ENCODE measurements around the gene KRTAP10-3.

KRTAP10-3 gene

DNA sequence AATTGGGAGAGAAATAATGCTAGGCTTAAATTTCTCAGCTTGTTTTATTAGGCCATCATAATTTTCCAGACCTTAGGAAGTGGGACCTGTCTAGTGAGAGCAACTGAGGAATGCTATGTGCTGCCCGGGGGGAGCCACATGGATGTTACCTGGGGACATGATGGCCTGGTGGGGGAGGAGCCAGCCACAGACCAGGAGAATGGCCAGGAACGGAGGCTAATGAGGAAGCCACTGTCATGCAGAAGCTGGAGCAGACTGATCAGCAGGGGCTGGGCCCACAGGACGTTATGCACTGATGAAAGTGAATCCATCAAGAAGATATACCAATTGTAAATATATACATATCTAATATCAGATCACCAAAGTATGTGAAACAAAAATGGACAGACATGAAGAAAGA lies 14.0 kb downstream of the KRTAP10-3 start:
- no peak for DNase-seq

DNA sequence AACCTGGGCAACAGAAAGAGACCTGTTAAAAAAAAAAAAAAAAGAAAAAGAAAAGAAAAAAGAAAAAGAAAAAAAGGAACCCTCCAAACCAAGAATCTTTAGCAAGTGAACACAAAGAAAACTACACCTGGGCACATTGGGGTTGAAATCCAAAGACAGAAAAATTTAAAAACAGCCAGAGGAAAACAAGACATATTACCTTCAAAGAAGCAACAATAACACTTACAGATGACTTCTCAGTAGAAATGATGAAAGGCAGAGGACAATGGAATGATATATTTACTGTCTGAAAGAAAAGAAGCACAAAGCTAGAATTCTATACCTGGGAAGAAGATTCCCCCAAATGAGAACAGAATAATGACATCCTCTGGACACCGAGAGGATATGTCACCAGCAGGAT lies 15.9 kb downstream of the KRTAP10-3 start:
- DNase-seq = no peak

DNA sequence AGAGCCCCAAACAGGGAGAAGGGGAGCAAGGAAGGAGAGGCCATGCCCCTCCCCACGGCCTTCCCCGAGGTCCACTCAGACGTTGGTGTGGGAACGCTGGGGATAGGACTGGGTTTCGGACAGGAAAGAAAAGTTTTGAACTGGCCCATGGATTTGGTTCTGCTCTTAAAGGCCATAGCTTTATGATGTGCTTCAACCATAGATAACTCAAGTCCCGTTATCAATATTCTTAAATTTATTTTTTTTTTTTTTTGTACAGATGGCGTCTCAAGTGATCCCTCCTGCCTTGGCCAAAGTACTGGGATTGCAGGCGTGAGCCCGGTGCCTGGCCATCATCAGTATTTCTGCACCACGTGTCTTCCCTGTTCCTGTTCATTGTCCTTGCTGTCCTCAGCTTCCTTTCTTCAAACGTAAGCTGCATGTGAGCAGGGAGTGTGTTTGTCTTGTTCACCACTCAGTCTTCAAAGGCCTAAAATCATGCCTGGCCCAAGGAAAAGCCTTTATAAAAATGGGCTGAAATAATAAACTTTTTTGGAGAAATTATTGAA lies 17.8 kb downstream of the KRTAP10-3 start:
- DNase-seq = no peak

DNA sequence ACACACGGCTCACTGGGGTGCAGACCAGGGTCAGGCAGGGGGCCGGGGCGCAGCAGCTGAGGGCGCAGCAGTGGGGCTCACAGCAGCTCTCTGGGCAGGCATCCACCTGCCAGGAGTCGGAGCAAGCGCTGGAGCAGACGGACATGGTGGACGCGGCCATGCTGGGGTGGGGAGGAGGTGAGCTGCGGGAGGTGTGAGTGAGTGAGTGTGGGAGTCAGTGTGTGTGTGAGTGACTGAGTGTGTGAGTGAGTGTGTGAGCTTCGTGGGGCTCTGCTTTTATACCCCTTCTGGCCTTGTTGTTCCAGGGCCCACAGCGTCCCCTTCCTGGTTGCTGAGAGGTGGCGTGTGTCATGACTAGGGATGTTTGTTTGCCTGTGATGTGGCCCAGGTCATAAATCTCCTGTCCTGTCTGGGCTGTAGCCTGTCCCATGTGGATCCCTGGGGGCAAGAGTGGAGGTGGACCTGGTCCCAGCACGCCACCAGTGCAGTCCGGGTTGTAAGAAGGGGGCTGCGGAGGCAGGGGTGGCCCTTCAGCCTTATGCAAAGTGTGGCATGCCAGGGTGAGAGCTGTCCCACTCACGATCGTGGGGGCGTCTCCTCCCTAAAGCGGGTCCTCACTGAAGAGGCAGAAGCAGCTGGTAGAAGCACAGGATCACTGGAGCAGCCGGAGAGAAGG lies 18.5 kb downstream of the KRTAP10-3 start, which contains the start of gene KRTAP10-1:
TSS of gene KRTAP10-1 (minus strand) at position 205 of the 676 bp plus-strand sequence. CDS start at position 160, 45 bp downstream.
- no peak for DNase-seq

DNA sequence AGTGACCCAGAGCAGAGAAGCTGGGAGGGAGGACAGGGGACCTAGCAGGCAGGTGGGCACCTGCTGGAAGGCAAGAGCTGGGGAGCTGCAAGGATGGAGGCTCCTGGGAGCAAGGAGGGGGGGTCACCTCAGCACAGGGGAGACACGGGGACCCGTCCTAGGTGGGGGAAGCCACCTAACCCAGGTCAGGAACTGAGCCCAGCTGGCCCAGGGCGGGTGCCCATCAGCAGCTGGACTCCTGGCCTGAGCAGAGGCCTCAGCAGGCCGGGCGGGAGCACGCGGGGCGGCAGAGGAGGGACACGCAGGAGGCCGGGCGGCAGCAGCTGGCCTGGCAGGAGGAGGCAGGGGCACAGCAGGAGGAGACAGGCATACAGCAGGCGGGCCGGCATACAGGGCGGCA lies 19.5 kb downstream of the KRTAP10-3 start:
- DNase-seq = no peak

DNA sequence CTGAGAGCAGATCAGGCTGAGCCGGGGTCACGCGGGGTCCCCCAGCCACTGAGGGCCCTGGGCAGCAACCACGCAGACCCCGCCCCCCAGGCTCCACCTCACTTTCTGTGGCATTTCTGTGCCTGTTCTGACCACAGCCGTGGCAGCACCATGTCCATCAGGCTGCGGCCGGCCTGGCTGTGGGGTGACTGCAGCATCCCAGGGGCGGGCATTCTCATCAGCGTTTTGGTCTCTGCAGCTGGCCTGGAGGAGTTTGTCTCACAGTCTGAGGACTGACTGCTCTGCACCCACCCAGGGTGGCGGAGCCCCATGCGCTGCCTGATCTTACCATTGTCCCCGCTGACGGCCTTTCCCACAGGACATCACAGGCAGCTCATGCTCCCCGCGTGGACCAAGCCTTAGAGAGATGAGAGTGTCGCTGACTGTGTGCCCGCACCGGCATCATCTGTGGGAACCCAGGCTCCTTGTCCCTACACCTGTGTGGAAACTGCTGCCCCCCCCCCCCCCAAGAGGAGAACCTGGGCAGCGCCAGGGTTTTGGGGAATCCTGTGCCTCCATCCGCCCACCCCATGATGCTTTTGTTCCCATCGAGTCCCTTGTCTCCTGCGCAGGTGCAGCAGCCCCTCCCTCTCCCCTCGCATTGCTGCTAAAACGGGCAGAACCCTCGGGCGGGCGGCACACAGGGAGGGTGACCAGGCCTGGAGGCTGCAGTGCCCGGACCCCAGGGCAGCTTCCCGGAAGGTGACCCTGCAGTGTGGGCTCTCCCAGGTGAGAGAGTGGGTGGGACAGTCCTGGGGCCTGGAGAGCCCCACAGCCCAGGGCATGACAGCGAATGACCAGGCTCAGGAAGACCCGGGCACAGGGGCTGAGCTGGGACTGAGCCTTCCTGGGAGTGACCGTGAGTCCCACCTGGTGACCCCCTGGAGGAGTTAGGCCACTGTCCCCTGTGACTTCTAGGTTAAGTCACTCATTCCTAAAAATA lies 20.4 kb downstream of the KRTAP10-3 start:
- no peak for DNase-seq

DNA sequence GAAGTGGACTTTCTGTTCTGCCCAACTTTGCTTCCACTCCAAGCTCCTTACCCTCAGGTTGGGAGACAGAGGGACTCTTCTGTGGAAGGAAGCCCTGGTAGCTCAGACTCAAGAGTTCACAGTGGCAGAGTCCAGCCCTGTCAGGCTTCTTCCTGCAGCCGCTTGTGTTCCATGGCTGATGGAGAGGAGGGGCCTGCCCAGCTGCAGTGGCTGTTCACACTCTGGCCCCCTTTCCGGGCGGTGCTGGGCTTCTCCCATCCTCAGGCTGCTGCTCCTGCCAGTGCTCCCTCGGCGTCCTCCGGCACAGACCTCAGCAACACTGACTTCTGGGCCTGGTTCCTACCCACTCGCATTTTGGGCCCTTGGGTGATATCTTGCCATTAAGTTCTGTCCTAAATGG lies 22.6 kb downstream of the KRTAP10-3 start:
- no peak for DNase-seq

DNA sequence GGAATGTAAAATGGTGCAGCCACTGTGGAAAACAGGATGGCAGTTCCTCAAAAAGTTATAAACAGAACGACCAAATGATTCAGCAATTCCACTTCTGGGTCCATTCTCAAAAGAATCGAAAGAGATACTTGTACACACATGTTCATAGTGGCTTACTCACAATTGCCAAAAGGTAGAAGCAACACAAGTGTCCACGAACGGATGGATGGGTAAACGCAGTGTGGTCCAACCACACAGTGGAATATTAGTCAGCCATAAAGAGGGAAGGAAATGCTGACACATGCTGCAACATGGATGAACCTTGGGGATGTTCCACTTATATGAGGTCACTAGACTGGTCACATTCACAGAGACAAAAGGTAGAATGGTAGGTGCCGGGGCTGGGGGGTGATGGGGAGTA lies 23.9 kb downstream of the KRTAP10-3 start:
- DNase-seq = no peak

DNA sequence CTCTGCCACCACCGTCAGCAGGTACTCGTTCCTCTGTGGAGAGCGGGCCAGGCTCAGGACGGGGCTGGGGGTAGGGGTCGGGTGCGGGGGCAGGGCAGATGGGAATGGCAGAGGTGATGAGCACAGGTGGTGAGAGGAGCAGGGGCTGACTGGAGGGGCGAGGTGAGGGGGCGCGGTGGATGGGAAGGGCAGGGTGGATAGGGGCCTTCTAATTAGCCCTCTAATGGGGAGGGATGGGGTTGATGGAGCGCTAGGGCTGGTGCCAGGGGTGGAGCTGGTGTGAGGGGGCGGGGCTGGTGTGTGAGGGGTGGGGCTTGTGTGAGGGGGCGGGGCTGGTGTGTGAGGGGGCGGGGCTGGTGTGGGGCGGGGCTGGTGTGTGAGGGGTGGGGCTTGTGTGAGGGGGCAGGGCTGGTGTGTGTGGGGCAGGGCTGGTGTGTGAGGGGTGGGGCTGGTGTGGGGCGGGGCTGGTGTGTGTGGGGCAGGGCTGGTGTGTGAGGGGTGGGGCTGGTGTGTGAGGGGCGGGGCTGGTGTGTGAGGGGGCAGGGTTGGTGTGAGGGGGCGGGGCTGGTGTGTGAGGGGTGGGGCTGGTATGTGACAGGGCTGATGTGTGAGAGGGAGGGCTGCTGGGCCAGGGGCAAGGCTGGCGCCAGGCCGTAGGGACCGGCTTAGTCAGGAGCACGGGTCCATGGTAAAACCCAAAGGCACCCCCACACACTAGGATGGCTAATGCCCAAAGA lies 24.5 kb downstream of the KRTAP10-3 start:
- DNase-seq = no peak

DNA sequence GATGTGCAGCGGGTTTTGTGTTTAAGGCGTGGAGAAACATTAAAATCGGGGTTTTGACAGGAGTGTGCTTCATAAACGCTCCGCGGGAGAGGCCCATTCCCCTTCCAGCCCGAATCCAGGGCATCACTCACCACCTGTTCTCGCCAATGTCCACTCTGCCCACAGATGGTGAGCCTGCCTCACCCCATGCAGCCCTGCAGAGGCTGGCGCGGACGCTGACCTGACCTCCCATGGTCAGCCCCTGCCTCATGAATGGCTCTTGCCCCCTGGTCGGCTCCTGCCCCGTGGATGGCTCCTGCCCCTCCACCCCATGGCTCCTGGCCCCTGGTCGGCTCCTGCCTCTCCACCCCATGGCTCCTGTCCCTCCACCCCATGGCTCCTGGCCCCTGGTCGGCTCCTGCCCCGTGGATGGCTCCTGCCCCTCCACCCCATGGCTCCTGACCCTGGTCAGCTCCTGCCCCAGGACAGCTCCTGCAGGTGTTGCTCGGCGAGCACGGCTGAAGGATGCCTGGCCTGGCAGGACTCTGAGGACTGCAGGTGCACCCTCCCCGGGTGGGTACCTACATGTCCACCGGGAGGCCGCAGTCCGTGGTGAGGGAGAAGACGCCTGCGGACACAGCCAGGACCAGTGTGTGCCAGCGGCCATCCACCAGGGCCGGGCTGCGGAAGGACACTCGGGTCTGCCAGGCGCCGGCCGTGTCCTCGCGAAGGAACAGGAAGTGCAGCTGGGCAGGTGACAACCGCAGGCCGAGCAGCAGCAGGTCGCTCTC lies 25.3 kb downstream of the KRTAP10-3 start:
- no peak for DNase-seq

DNA sequence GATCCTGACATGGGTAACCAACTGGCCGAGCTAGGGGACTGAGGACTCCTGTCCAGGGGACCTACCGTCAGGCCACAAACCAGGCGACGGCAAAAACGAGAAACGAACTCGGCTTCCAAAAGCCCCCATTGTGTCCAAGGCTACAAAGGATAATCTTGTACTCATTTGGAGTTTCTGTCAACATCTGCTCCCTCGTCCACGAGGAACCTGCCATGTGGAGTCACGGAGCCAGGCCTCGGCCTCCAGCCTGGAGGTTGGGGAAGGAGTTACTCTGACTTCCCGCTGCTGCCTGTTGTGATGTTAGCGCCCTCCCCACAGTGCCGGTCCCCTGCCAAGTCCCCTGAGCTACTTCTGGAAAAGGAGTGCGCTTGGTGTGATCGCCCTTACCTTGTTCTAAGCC lies 25.9 kb downstream of the KRTAP10-3 start:
- DNase-seq = no peak

DNA sequence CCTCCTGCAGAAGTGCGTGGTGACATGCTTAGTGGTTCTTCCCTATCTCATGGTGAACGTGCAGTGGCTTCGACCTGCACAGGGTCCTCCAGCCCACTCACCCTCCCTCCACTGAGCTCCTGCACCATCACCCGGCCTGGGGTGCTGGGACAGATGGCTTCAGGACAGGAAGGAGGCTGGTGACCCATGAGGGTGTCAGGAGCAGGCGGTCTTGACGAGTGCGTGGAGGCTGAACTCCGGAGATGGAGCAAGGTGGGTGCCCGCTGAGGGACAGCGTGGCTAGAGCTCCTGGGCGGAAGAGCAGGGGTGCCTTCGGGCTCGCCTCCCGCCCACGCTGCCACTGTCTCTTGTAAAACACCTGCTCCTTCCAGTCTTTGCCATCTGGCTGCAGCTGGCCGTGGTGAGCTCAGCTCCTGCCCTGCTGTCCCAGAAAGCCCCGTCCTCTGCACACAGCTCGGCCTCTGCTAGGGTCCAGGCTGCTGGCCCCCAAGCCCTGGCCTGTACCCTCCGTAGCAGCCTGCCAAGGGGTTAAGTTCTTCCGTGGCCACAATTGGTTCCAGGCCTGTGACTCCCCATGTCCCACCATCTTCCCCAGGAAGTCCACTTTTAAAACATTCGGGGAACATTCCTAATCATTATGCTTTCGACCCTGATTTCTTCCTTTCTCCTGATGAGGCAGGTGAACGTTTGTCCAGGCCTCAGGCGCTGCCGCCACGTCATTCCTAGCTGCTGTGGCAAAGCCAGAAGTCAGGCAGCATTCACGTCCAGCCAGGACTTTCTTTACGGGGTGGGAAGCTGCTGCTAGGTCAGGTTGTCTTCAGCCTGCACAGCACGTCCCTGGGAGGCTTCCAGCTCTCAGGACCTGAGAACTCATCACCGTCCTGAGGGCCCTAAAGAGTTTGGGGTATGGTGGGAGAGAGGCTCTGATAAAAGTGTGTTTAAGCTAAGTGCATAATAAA lies 26.7 kb downstream of the KRTAP10-3 start:
- no peak for DNase-seq

DNA sequence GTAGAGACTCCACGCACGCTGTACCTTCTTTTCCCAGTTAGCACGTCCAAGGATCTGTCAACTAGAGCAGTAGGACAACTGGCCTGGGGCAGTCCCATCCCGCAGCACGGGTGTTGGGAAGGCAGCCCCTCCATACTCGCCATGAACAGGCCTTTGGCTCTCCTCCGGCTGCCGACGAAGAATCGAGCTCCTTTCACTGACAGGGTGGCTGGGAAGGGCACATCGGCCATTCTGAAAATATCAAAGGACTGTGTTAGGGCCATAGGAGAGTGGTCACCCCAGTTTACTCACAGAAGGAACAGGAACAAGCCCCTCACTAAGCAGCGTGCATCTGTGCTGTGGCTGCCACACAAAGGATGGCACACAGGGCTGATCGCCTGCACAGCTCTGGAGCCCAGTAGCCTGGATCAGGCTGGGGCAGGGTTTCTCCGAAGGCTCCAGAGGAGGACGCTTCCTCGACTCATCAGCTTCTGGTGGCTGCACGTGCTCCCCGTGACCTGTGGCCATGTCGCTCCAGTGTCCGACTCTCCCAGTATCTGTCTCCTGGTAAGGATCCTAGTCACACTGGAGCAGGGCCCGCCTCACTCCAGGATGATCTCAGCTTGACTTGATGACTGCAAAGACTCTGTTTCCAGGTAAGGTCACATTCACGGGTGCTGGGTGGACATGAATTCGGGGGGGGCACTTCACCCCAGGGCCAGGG lies 27.5 kb downstream of the KRTAP10-3 start:
- no peak for DNase-seq

DNA sequence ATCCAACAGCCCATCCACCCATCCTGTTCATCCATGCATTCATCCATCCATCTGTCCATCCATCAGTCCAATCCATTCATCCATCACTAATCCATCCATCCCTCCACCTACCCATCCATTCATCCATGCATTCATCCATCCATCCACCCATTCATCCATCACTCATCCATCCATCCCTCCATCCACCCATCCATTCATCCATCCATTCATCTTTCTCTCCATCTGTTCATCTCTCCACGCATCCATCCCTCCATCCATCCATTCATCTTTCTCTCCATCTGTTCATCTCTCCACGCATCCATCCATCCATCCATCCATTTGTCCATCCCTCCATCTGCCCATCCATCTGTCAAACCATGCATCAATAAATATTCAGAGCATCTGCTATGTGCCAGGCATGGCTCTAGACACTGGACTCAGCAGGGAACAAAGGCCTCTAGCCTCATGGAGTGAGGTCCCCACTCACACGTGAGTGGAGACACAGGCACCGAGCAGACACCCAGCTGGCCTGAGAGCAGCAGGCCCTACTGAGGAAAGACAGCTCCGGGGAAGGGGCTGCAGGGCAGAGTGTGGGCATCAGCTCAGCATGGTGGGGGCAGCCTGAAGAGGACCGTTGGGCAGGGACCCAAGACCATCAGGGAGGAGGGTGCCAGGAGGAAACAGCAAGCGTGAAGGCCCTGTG lies 28.2 kb downstream of the KRTAP10-3 start:
- no peak for DNase-seq

DNA sequence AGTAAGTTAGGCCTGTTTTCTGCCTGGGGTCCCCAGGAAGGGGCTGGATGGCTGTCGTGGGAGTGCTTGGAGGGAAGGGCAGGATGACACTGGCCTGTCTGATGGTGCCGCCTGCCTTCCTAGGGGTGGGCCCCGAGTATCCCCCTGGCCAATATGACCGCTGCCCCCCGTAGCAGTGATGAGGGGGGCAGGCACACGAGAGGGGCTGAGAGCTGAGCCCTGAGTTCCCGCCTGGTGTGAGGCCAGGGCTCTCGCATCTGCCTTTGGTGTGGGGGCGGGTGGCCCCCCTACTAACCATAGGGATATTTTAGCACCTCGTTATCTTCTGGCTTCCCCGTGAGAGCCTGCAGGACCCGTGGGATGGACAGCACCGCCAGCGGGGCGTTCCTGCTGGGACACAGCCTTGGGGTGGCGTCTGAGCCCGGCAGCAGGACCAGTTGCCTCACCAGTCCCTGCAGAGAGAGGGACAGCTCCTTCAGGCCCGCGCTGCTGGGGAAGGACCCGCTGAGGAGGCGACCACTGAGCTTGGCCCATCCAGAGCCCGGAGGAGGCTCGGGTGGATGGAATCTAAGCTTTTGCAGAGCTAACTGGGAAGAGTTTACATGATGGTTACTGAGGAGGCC lies 29.0 kb downstream of the KRTAP10-3 start:
- no peak for DNase-seq

DNA sequence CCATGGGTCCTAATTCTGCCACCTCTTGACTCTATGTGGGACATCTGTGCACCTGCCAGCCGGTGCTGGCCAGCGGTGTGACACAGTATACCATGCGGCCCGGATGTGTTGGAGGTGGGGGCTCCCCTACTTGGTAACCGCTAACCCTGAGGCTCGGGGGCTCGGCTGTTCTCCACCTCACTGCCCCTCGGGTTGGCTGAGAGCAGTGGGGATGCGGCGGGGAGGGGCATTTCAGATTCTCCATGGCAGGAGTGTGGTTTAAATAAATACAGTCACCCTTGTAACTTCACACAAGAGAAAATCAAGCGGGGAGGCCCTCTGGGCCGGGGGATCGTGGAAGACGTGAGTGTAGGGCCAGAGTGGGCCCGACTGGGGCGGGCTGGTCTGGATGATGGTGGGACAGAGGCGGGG lies 29.6 kb downstream of the KRTAP10-3 start:
- DNase-seq = no peak

DNA sequence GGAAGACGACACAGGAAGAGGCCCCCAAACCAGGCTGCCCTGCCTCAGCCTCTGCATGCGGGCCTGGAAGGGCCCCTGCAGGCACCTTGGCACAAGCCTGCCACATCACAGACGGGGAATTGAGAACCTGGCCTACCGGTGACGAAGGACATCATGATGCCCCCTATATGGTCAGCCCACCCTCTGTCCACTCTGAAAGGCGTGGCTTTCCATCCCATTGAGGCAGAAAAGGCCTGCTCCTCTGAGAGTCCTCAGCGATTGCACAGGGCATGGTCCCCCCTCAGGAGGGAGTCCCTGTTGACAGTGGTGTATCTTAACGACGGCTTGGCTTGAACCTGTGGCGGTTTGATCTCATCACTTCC lies 30.0 kb downstream of the KRTAP10-3 start:
- DNase-seq = no peak

DNA sequence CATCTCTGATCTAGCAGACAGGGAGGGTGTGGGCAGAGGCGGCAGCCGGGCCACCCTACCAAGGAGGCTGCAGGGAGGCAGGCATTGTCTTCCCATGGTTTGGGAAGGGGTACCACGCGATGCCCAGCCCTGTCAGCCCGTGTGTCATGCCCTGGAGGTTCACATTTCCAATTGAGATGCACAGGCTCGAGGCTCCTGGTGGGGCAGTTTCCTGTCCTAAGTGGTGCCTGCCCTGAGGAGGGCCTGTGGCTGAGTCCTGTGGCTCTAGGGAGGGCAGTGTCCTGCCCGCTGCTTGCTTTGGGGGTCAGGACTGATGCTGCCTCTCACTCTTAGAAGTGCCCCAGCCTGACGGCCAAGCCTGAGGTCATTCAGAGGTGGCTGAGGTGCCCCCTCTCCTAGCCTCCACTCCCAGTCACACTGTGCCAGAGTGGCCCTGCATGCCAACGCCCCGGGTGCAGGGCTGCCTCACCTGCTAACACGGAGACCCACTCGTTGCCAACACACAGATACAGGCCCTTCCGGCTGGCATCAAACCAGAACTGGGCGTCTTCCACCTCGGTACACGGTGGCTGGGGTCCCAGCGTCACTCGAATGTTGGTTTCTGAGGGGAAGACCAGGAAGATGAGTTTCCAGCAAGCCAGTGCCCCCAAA lies 30.5 kb downstream of the KRTAP10-3 start:
- DNase-seq = no peak

Measured in 8988T (cell line).